HG02798 (cell line): Measurements from ENCODE around the gene TREML4.
"Not testable (repeated sequence)": the region's sequence is repeated elsewhere in the genome, so short reads cannot be mapped to it uniquely, and the experiment has no call there.

ENCODE experiments used
- ATAC-seq: cut with Tn5 transposase; IDR thresholded peaks from one replicate; pipeline ENCODE4 v1.9.1; 2021; ENCODE audit warnings: mild to moderate bottlenecking; ENCODE audit not compliant: unreplicated experiment, poor library complexity

TREML4 gene

DNA sequence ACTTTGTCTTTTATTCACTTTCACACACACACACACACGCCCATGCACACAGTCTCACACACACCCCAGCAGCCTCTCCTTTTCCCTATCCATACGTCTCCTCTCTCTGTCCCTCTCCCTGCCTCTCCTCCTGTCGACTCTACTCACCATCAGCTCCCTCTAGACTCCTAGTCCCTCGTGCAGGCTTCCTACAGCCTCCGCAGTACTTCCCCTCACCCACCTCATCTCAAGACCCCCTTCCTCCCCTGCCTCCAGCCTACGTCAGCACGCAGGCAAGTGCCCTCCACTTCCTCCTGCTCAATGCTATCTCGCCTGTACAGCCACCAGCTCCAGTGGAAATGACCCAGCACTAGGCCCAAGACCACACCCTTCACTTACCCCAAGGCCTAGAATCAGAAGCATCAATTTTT is 26.4 kb upstream of the TREML4 start:
- no peak for ATAC-seq

GRCh38 chr6:41204156-41204555 is 24.0 kb upstream of the TREML4 start:
- ATAC-seq = no peak

GRCh38 chr6:41208439-41209106 is 19.6 kb upstream of the TREML4 start:
- ATAC-seq = no peak

DNA sequence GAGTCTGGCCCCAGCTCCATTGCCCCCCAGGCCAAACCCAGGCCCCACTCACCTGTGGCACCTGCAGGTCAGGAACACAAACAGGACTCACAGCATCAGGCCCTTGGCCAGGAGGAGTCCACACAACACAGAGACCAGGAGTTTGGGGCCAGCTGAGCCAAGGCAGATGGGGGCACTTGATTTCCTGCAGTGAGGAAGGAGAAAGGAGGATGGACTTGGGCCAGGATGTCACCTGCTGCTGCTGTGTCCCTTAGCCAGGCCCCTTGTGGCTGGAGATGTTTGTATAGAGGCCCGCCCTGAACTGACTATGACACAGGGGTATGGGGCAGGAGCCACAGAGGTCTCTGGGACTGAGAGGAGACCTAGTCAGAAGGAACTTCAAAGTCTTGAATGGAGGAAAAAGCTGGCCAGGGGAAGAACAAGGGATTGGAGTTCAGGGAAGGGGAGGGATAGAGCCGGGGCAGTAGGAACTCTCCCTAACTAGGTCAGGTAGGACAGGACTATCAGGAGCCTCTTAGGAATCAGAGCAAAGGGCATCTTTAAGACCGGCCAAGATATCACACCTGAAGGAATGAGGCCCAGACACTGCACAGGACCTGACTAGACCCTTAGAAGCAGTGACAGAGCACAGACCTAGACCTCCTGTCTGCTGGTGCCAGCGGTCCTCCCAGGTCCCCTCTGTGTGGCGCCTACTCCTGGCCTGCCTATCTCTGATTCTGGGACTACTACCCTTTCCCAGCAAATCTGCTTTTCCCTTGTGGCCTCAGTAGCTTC is 18.4 kb upstream of the TREML4 start:
- no peak for ATAC-seq

DNA sequence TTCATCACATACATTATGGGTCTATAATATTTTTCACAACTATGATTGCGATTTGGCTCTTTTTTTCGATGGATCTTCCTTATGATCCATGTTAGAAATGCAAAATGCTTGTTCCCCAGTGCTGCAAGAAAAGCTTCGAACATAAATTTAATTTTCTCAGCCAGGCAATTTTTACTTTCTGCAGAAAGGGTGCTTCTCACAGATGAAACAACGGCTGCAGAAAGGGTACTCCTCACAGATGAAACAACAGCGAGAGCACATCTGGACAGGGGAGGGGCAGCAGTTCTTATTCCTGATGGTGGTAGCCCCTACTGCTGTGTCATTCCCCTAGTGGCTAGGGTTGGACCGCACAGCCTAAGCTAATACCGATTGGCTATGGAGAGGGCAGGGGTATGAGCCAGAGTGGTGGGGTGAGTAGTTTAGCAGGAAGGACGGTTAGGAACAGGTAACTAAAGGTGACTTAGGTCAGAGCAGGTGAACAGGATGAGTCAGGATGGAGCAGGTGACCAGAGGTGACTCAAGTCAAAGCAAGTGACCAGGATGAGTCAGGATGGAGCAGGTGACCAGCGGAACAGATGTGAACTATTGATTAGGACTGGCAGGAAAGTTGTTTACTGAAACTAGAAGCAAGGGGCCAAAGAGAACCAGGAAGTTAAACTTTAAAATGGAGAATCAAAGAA is 13.4 kb upstream of the TREML4 start:
- no peak for ATAC-seq

GRCh38 chr6:41215777-41216176 is 12.4 kb upstream of the TREML4 start:
- ATAC-seq = no peak

GRCh38 chr6:41216616-41217015 is 11.5 kb upstream of the TREML4 start:
- no peak for ATAC-seq

DNA sequence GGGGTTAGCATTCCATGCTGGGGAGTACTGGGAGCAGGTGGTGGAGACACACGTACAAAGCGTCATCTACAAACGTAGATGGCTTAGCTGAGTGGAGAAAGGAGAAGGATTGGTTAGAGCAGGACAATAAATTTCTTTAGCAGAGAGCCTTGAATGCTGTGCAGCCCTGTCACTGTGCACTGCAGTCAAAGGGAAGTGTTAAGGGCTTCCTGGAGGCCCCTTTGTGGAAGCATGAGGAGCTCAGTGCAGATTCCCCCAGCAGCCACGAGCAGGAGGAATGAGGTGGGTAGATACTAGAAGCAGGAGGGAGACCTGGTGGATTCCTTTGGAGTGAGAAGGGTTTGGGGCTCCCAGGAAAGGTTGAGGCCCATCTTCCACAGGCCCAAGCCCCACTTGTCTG is 6.1 kb upstream of the TREML4 start:
- ATAC-seq = no peak

DNA sequence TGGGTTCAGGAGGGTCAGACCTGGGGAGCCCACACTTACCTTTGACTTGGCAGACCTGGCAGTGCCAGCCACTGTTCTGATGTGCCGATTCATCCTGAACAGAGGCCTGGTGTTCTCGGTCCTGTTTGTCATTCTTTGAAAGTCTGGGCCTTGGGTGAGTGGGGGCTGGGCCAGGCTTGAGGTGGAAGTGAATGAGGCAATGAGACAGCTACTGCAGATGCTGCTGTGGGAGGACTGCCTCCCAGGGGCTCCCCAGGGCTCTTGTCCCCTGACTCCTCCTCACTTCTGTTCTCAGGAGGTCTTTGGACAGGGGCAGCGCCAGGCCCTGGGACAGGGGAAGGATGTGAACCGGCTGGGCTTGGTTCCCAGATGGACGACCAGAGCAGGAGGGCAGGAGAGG is 5.6 kb upstream of the TREML4 start:
- ATAC-seq = no peak

- no peak for ATAC-seq
Measured at GRCh38 chr6:41224800-41225199, 3.3 kb upstream of the TREML4 start.

GRCh38 chr6:41226752-41227151 is 1.4 kb upstream of the TREML4 start:
- ATAC-seq = no peak

- ATAC-seq = no peak
Measured at GRCh38 chr6:41228616-41229015, 467 bp downstream of the TREML4 start.

- no peak for ATAC-seq
Measured at GRCh38 chr6:41229721-41230120, 1.6 kb downstream of the TREML4 start.

- ATAC-seq = no peak
Measured at GRCh38 chr6:41231246-41231645, 3.1 kb downstream of the TREML4 start.

DNA sequence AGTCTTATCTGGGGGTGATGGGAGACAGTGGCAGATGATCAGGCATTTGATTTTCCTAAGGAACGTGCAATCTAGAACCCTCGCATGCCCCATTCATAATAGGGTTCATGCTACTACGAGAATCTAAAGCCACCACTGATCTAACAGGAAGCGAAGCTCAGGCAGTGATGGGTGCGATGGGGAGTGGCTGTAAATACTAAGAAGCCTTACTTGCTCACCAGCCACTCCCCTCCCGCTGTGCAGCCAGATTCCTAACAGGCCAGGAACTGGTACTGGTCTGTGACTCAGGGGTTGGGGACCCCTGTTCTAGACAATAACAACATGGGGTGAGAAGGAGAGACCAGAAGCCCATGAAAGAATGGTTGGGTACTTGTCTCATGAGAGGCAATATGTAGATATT is 4.5 kb downstream of the TREML4 start:
- no peak for ATAC-seq

- no peak for ATAC-seq
Measured at GRCh38 chr6:41236276-41236675, 8.1 kb downstream of the TREML4 start.

DNA sequence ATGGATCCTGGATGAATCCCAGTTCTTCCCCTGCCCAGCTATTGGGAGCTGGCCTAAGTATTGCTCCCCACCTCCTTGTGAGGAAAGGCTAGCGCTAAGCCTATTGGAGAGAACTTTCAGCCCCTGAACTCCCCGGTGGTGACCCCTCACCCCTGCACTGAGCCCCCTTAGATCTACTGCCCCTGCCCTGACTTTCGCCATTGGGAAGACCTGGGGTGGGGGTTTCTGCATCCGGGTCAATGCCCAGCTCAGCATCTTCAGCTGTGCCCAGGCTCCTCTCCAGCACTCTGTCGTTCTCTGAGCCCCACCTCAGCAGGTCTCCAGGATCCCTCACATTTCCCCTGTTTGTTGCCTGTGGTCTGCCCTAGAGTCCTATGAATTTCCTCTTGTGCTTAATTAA is 9.0 kb downstream of the TREML4 start:
- no peak for ATAC-seq

- no peak for ATAC-seq
Measured at GRCh38 chr6:41239467-41240159, 11.5 kb downstream of the TREML4 start.

DNA sequence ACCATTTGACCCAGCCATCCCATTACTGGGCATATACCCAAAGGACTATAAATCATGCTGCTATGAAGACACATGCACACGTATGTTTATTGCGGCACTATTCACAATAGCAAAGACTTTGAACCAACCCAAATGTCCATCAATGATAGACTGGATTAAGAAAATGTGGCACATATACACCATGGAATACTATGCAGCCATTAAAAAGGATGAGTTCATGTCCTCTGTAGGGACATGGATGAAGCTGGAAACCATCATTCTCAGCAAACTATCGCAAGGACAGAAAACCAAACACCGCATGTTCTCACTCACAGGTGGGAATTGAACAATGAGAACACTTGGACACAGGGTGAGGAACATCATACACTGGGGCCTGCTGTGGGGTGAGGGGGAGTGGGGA is 18.4 kb downstream of the TREML4 start:
- ATAC-seq = not testable (repeated sequence)

DNA sequence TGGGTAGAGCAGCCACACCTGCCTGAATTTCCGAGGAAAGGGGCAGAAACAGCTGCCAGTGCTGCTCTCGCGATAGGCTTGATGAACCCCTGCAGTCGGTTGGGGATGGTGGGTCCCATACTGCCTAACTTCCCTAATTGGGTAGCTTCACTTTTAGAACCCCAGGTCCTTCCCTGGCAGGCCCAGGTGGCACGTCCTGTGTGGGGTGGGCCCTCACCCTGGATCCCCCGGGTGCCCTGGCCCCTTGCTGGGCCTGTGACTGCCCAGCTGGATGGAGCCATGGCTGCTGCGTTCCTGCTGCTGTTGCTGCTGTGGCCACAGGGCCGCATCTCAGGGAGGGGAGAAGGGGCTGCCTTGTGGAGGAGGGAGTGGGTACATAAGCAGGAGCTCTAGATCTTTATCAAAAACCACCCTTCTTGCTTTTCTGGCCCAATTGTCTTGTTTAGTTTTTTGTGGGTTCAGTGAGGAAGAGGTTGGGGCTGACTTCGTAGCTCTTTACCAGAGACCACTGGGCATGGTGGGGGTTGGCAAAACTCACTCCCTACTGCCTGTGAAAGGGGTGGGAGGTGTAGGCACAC is 19.2 kb downstream of the TREML4 start:
- no peak for ATAC-seq
